ENCODE results near the gene ZNF774. TPM values are rescaled to one million over a fixed set of nuclear protein-coding genes. Genes with fewer than 3 reads are reported as not detected.
"Not testable (repeated sequence)": the region's sequence is repeated elsewhere in the genome, so short reads cannot be mapped to it uniquely, and the experiment has no call there.

The ZNF774 gene
- total RNA-seq, 4 donors from 2014 or later, result 0.66 to 2.9 (median 1.2) TPM

DNA sequence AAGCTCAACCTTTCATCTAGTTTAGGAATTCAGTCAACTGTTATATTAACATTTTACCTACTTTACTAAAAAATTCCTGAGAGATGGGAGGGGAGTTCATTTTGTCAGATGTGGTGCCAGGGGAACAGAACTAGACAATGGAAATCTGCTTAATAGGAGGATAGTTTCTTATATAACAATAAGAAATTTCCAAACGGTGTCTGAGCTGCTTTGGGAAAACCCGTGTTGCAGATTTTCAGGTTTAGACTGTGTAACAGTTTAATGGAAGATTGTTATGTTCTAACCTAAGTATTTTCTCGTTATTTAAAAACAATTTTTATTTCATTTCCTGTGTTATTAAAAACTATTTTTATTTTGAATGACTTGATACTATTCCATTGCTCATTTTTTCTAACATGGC lies 55.3 kb downstream of the ZNF774 start:
- WGBS, 2 donors, result 36 to 44% methylated on average over 3 of the region's 3 CpGs
- Histone ChIP-seq H3K27me3 (no peaks in the 10 kb centered on the region), H3K4me3 (no peak overlapping the region), H3K36me3 (peaks cover 0 to 4% (median 0%) of the 10 kb centered on the region in 3 donors), H3K9me3 (no peaks in the 10 kb centered on the region), H3K27ac (peak overlapping the region in 3 of 4 donors; percentile 9 to 93 (median 52)), H3K4me1 (peaks cover 5 to 78% (median 41%) of the 10 kb centered on the region in 4 donors)
- TF ChIP-seq POLR2A (IDR thresholded peaks at IDR 0.05), result no peak
- no peak for TF ChIP-seq EP300 (IDR thresholded peaks at IDR 0.05)
- TF ChIP-seq, protein P1, sequence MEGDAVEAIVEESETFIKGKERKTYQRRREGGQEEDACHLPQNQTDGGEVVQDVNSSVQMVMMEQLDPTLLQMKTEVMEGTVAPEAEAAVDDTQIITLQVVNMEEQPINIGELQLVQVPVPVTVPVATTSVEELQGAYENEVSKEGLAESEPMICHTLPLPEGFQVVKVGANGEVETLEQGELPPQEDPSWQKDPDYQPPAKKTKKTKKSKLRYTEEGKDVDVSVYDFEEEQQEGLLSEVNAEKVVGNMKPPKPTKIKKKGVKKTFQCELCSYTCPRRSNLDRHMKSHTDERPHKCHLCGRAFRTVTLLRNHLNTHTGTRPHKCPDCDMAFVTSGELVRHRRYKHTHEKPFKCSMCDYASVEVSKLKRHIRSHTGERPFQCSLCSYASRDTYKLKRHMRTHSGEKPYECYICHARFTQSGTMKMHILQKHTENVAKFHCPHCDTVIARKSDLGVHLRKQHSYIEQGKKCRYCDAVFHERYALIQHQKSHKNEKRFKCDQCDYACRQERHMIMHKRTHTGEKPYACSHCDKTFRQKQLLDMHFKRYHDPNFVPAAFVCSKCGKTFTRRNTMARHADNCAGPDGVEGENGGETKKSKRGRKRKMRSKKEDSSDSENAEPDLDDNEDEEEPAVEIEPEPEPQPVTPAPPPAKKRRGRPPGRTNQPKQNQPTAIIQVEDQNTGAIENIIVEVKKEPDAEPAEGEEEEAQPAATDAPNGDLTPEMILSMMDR (IDR thresholded peaks at IDR 0.05), result no peak
- peak in 1 of 2 donors; percentile 3 for DNase-seq (ENCODE audit: low spot score in 2 of 2)

DNA sequence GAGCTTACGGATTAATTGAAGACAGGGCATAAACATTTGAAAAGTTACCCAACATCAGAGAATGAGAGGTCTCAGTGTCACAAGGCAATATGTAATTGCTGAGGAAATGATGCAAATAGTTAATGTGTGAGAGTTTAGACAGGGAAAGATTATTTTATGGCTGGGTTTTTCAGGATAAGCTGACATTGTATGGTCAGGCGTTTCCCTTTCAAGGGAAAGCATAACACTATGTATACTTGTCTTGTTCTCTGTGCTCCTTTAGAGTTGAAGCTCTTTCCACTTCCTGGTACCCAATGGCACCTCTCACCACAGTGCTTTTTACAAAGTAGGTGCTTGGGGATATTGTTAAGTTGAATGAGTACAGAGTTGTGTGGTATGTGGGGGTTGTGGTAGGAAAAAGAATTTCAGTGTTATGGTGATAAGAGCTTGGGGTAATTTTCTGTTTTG lies 55.8 kb downstream of the ZNF774 start:
- peak overlapping the region in 3 of 4 donors; percentile 9 to 93 (median 42) for H3K27ac ChIP-seq
- H3K27me3 ChIP-seq, result no peaks in the 10 kb centered on the region
- no peak for TF ChIP-seq POLR2A (IDR thresholded peaks at IDR 0.05)
- TF ChIP-seq, protein P1 (IDR thresholded peaks at IDR 0.05), result no peak
- no peak for TF ChIP-seq EP300 (IDR thresholded peaks at IDR 0.05)
- no peak overlapping the region for H3K4me3 ChIP-seq
- no peaks in the 10 kb centered on the region for H3K9me3 ChIP-seq
- H3K36me3 ChIP-seq, result peaks cover 0 to 4% (median 0%) of the 10 kb centered on the region in 3 donors
- peak in 1 of 2 donors; percentile 3 for DNase-seq (ENCODE audit: low spot score in 2 of 2)
- 43 to 61% methylated on average over 2 of the region's 2 CpGs for WGBS, 2 donors
- H3K4me1 ChIP-seq, result peaks cover 5 to 78% (median 41%) of the 10 kb centered on the region in 4 donors

- H3K27me3 ChIP-seq, result no peaks in the 10 kb centered on the region
- H3K4me3 ChIP-seq, result no peak overlapping the region
- H3K4me1 ChIP-seq, result peaks cover 5 to 78% (median 42%) of the 10 kb centered on the region in 4 donors
- 65 to 89% methylated on average over 3 of the region's 3 CpGs for WGBS, 2 donors
- TF ChIP-seq, protein P1 (IDR thresholded peaks at IDR 0.05), result no peak
- TF ChIP-seq POLR2A (IDR thresholded peaks at IDR 0.05), result no peak
- no peak for TF ChIP-seq EP300 (IDR thresholded peaks at IDR 0.05)
- H3K36me3 ChIP-seq, result peaks cover 0 to 4% (median 0%) of the 10 kb centered on the region in 3 donors
- H3K9me3 ChIP-seq, result no peaks in the 10 kb centered on the region
- H3K27ac ChIP-seq, result peak overlapping the region in 3 of 4 donors; percentile 9 to 93 (median 42)
- DNase-seq (ENCODE audit: low spot score in 2 of 2), result no peak
Observed at GRCh38 chr15:90408657-90409056, 56.6 kb downstream of the ZNF774 start.

- not testable (repeated sequence) for H3K36me3 ChIP-seq, H3K9me3 ChIP-seq, H3K4me3 ChIP-seq, H3K27ac ChIP-seq, H3K27me3 ChIP-seq
- WGBS, 2 donors, result 98 to 99% methylated on average over 3 of the region's 3 CpGs
- peaks cover 5 to 79% (median 49%) of the 10 kb centered on the region in 4 donors for H3K4me1 ChIP-seq
- peak in 1 of 2 donors; percentile 3 for DNase-seq (ENCODE audit: low spot score in 2 of 2)
Observed at GRCh38 chr15:90409587-90409986, 57.5 kb downstream of the ZNF774 start.

- not testable (repeated sequence) for H3K27me3 ChIP-seq; H3K36me3 ChIP-seq; H3K4me3 ChIP-seq; H3K9me3 ChIP-seq; H3K27ac ChIP-seq; DNase-seq (ENCODE audit: low spot score in 2 of 2)
- H3K4me1 ChIP-seq, result peaks cover 5 to 80% (median 51%) of the 10 kb centered on the region in 4 donors
- 98 to 99% methylated on average over 4 of the region's 4 CpGs for WGBS, 2 donors
Observed at GRCh38 chr15:90410316-90410715, 58.2 kb downstream of the ZNF774 start.

DNA sequence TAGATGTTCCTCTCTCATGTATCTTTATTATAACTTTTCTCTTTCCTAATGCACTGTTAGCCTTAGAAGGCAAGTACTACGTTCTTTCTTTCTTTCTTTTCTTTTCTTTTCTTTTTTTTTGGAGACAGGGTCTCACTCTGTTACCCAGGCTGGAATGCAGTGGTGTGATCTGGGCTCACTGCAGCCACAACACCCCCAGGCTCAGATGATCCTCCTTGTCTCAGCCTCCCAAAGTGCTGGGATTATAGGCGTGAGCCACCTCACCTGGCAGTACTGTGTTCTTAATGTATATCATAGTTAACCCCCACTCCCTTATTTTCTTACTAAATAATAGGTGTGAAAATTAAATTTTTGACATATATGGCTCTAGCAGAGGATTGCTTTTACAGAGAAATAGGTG lies 59.1 kb downstream of the ZNF774 start:
- Histone ChIP-seq H3K4me1 (peaks cover 5 to 75% (median 47%) of the 10 kb centered on the region in 4 donors), H3K27ac (peak overlapping the region in 1 of 4 donors; percentile 28), H3K4me3 (no peak overlapping the region), H3K27me3 (no peaks in the 10 kb centered on the region), H3K36me3 (peaks cover 0 to 4% (median 0%) of the 10 kb centered on the region in 3 donors), H3K9me3 (no peaks in the 10 kb centered on the region)
- DNase-seq (ENCODE audit: low spot score in 2 of 2), result no peak
- no peak for TF ChIP-seq POLR2A (IDR thresholded peaks at IDR 0.05)
- TF ChIP-seq, protein P1 (IDR thresholded peaks at IDR 0.05), result no peak
- TF ChIP-seq EP300 (IDR thresholded peaks at IDR 0.05), result no peak
- 78 to 88% methylated on average over 2 of the region's 2 CpGs for WGBS, 2 donors

Small RNAs within 50 kb of the gene (small RNA-seq; reads per million reads assigned to genes)
- gene NDUFA3P4, result not detected

Other genes with a start within 250 kb of the ZNF774 start
- 10 to 100 TPM; 15.7 to 41.4 (median 20.3) TPM for gene IDH2, start 249.8 kb upstream of the ZNF774 start, total RNA-seq
- 100 to 1,000 TPM in 1 of 4 donors, 10 to 100 TPM in 3; 43.1 to 104 (median 59.0) TPM for gene SEMA4B, start 151.0 kb upstream of the ZNF774 start, total RNA-seq
- 10 to 100 TPM; 27.5 to 48.1 (median 37.8) TPM for gene CIB1, start 118.3 kb upstream of the ZNF774 start, total RNA-seq
- gene GDPGP1, start 118.1 kb upstream of the ZNF774 start, total RNA-seq, result 1 to 10 TPM; 1.4 to 6.9 (median 4.9) TPM
- under 1 TPM in 1 of 4 donors, not detected in 3; 0.60 TPM for gene TTLL13, start 102.7 kb upstream of the ZNF774 start, total RNA-seq
- gene NGRN, start 86.6 kb upstream of the ZNF774 start, total RNA-seq, result 10 to 100 TPM; 70.1 to 90.0 (median 74.6) TPM
- gene IQGAP1, start 36.0 kb downstream of the ZNF774 start, total RNA-seq, result 100 to 1,000 TPM; 238 to 358 (median 282) TPM
- gene CRTC3, start 177.6 kb downstream of the ZNF774 start, total RNA-seq, result 10 to 100 TPM; 52.7 to 63.7 (median 60.6) TPM